Omental fat pad (tissue), 4 donors: ENCODE data around the gene SLC43A3. TPM values are rescaled to one million over a fixed set of nuclear protein-coding genes. Genes with fewer than 3 reads are reported as not detected.
A peak's percentile ranks its signal among the peaks of the same experiment; 100 is the strongest.

ENCODE experiments used
- ATAC-seq: fragments of 150-250 bp; one replicate; pipeline ENCODE4 v1.9.1; 2016; ENCODE audit warnings: mild to moderate bottlenecking, moderate library complexity; ENCODE audit not compliant: low FRiP score
- DNase-seq: peaks from one replicate; pipeline ENCODE4 v3.0.0-alpha.2; 2019; ENCODE audit warnings: low spot score
- CTCF ChIP-seq, 3 donors: fragments of 450-650 bp; IDR thresholded peaks; one replicate each; pipeline ENCODE4 v1.5.1; 2016 to 2017; ENCODE audit warnings: antibody characterized with exemption in 3 of 3, mild to moderate bottlenecking in 3 of 3, moderate library complexity in 2 of 3
- total RNA-seq, 4 donors: library from RNA; depleted of rRNA; stranded (reverse); fragments of >200 nt; gene quantifications; one replicate each; pipeline ENCODE4 v1.1.0, GENCODE V29; 2016

The SLC43A3 gene
- total RNA-seq, 4 donors from 2014 or later: 73.3 to 152 (median 112) TPM

DNA sequence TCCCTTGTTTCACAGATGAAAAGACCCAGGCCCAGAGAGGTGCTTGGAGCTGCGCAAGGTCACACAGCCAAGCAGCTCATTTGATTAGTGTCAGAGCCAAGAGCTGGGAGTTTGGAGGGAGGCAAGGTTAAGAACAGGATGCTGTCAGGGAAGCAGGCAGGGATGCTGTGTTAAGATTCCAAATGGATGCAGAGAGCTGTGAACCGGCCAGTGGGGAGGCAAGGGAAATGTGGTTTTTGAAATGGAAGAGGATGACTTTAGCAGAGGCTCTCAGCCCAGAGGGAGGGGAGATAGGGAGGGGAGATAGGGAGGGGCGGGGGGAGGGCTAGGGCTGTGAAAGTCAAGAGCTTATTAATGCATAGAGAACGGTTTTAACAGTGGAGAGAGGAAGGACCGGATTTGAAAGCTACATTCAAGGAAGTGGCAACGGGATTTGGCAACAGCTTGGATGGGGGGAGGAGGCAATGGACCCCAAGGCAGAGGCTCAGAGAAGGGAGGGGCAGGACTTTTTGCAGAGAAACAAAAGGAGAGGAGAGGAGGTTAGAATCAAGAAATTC lies 46.4 kb upstream of the SLC43A3 start:
- DNase-seq: no peak
- ATAC-seq: no peak
- no peak for TF ChIP-seq CTCF (IDR thresholded peaks at IDR 0.05)

DNA sequence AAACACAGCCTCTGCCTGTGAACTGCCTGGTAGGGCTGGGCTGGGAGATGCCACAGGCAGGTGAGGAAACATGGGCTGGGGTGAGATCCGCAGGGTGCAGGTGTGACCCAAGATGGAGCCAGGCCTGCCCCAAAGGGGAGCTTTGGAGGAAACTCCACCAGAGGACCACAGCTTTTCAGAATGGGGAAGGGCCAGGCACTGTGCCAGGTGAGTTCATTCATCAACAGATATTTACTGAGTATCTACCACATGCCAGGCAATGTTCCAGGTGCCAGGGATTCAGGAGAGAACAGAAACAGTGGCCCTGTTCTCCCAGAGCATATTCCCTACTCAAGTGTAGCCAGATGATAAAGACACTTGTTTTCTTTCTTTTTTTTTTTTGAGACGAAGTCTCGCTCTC lies 44.6 kb upstream of the SLC43A3 start:
- DNase-seq (no peak), ATAC-seq (no peak)
- no peak for TF ChIP-seq CTCF (IDR thresholded peaks at IDR 0.05)

DNA sequence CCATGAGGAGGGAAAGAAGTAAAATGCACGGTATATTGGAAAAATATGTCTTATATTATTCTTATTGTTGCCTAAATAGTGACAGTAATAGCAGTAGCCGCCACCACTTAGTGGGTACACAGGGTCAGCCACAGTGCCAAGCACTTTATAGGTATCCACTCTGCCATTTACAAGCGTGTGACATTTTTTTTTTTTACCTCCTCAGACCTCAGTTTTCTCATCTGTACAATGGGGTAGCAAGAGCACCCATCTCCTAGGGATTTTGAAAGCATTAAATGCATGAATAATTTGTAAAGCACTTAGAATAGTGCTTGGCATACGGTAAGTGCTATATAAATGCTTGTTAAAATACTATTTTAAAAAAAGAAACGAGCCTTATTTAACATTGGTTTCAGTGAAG lies 42.3 kb upstream of the SLC43A3 start:
- DNase-seq: no peak
- no peak for ATAC-seq
- TF ChIP-seq CTCF (IDR thresholded peaks at IDR 0.05): no peak

GRCh38 chr11:57468276-57468675 lies 41.4 kb upstream of the SLC43A3 start:
- no peak for ATAC-seq
- no peak for DNase-seq
- no peak for TF ChIP-seq CTCF (IDR thresholded peaks at IDR 0.05)

- no peak for DNase-seq
- TF ChIP-seq CTCF (IDR thresholded peaks at IDR 0.05): no peak
- ATAC-seq: peak; percentile 13
Measured at GRCh38 chr11:57467508-57468157, 40.7 kb upstream of the SLC43A3 start.

- no peak for DNase-seq
- no peak for TF ChIP-seq CTCF (IDR thresholded peaks at IDR 0.05)
- ATAC-seq: no peak
Measured at GRCh38 chr11:57466680-57467079, 39.8 kb upstream of the SLC43A3 start.

DNA sequence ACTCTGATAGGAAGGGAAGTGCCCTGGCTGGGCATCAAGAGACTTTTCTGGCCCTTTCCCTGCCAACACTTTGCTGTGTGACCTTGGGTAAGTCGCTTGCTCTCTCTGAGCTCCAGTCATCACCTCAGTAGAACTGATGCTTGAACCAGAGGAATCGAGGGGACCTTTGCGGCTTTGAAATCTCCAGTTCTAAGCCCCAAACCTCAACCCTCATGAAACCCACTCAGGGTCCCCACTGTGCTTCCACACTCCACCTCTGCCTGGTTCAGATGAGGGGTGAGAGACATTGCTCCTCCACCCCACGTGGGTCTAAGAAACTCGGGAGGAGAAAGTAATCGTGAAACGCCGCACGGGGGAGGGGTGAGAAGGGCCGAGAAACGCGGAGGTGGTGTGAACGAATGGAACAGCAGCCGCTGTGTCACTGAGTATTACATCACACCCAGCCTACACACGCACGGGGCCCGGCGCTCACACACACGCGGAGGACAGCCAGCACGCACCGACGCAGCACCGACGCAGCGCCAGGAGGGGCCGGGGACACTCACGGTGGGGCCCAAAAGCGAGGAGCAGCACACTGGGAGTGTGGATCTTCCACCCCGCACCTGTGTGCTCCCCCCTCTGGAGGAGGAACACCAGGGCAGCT lies 37.7 kb upstream of the SLC43A3 start:
- TF ChIP-seq CTCF (IDR thresholded peaks at IDR 0.05): no peak
- ATAC-seq (no peak), DNase-seq (no peak)
